ENCODE data around the gene ADORA2A.
A peak's percentile ranks its signal among the peaks of the same experiment; 100 is the strongest.
"Not testable (repeated sequence)": the region's sequence is repeated elsewhere in the genome, so short reads cannot be mapped to it uniquely, and the experiment has no call there.

ADORA2A gene

DNA sequence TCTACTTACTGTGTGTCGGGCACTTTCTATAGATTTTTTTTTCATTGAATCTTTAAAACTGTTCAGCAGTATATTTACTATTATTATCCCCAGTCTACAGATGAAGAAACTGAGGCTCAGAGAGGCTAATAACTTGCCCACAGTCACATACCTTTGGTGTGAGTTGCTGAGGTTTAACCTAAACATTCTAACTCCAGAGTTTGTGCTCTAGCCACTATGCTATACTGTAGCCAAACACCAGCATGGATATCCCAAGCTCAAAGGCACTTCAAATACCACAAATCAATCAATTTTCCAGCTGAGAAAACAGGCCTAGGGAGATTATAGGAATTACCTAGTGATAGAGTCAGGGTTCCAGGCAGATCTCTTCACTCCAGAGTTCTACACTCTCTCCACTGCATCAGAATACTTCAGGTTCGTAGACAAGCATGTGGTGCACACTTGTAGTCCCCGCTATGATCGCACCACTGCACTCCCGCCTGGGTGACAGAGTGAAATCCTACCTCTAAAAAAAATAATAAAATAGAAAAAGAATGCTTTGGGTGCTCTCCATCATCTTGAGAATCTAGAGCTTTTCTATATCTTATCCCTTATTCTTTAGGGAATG lies 47.4 kb downstream of the ADORA2A start:
- peaks cover 12% of the 10 kb centered on the region for H3K4me1 ChIP-seq (ENCODE audit: control insufficient read depth, insufficient read depth, low read length, unreplicated experiment)
- H3K36me3 ChIP-seq (ENCODE audit: insufficient read depth, low read length) = no peaks in the 10 kb centered on the region
- no peak overlapping the region for H2AFZ ChIP-seq (ENCODE audit: low read length, unreplicated experiment)
- no peaks in the 10 kb centered on the region for H3K79me2 ChIP-seq (ENCODE audit: control insufficient read depth, insufficient read depth, low read length, unreplicated experiment)
- peak overlapping the region; percentile 61 for H3K27ac ChIP-seq (ENCODE audit: low read depth, low read length)
- no peaks in the 10 kb centered on the region for H3K27me3 ChIP-seq (ENCODE audit: insufficient read depth, low read length)
- no peak overlapping the region for H3K4me3 ChIP-seq (ENCODE audit: low read depth, low read length)

DNA sequence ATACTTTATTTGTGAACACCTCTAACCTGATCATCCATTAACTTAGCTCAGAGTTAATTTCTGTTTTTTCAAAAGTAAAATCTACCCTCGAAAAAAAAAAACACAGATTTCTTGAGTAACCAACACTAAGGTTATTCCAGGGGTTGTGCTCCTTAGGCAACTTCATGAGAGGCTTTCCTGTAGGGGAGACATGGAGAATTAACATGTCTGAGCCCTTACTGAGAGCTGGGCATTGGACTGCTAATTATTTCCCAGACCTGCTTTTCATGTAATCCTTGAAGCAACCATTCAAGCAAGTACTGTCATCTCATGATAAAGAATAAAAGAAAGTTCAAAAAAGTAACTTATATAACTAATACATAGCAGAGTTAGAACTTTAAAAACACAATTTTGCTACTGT lies 54.2 kb downstream of the ADORA2A start:
- no peak overlapping the region for H3K27ac ChIP-seq (ENCODE audit: low read depth, low read length)
- no peak overlapping the region for H2AFZ ChIP-seq (ENCODE audit: low read length, unreplicated experiment)
- no peaks in the 10 kb centered on the region for H3K27me3 ChIP-seq (ENCODE audit: insufficient read depth, low read length)

GRCh38 chr22:24482575-24482974 lies 55.2 kb downstream of the ADORA2A start:
- H2AFZ ChIP-seq (ENCODE audit: low read length, unreplicated experiment) = no peak overlapping the region
- no peaks in the 10 kb centered on the region for H3K36me3 ChIP-seq (ENCODE audit: insufficient read depth, low read length)
- H3K4me1 ChIP-seq (ENCODE audit: control insufficient read depth, insufficient read depth, low read length, unreplicated experiment) = peaks cover 28% of the 10 kb centered on the region
- no peak overlapping the region for H3K4me3 ChIP-seq (ENCODE audit: low read depth, low read length)
- peak overlapping the region; percentile 8; the same call in 1 of the 2 replicates for H3K27ac ChIP-seq (ENCODE audit: low read depth, low read length)
- no peaks in the 10 kb centered on the region for H3K27me3 ChIP-seq (ENCODE audit: insufficient read depth, low read length)
- H3K79me2 ChIP-seq (ENCODE audit: control insufficient read depth, insufficient read depth, low read length, unreplicated experiment) = no peaks in the 10 kb centered on the region

More for the DNA sequence above, 54.2 kb downstream of the ADORA2A start:
- no peaks in the 10 kb centered on the region for H3K36me3 ChIP-seq (ENCODE audit: insufficient read depth, low read length)
- no peaks in the 10 kb centered on the region for H3K79me2 ChIP-seq (ENCODE audit: control insufficient read depth, insufficient read depth, low read length, unreplicated experiment)
- no peak overlapping the region for H3K4me3 ChIP-seq (ENCODE audit: low read depth, low read length)
- peaks cover 18% of the 10 kb centered on the region for H3K4me1 ChIP-seq (ENCODE audit: control insufficient read depth, insufficient read depth, low read length, unreplicated experiment)

DNA sequence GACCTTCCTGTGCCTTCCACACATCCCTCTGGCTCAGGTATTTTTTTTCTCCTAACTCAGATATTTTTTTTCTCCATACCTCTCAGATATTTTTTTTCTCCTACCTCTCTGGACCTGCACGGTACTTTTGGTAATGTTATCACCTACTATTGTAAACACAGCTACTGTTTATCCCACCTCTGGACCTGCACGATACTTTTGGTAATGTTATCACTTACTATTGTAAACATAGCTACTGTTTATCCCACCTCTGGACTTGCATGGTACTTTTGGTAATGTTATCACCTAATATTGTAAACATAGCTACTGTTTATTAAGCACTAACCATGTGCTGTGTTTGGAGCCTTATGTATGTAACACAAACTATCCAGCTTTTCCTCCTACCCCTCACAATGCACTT lies 55.6 kb downstream of the ADORA2A start:
- H3K4me3 ChIP-seq (ENCODE audit: low read depth, low read length) = no peak overlapping the region
- H2AFZ ChIP-seq (ENCODE audit: low read length, unreplicated experiment) = no peak overlapping the region
- H3K36me3 ChIP-seq (ENCODE audit: insufficient read depth, low read length) = no peaks in the 10 kb centered on the region
- H3K79me2 ChIP-seq (ENCODE audit: control insufficient read depth, insufficient read depth, low read length, unreplicated experiment) = no peaks in the 10 kb centered on the region
- peak overlapping the region; percentile 8; the same call in 1 of the 2 replicates for H3K27ac ChIP-seq (ENCODE audit: low read depth, low read length)
- no peaks in the 10 kb centered on the region for H3K27me3 ChIP-seq (ENCODE audit: insufficient read depth, low read length)
- peaks cover 28% of the 10 kb centered on the region for H3K4me1 ChIP-seq (ENCODE audit: control insufficient read depth, insufficient read depth, low read length, unreplicated experiment)

DNA sequence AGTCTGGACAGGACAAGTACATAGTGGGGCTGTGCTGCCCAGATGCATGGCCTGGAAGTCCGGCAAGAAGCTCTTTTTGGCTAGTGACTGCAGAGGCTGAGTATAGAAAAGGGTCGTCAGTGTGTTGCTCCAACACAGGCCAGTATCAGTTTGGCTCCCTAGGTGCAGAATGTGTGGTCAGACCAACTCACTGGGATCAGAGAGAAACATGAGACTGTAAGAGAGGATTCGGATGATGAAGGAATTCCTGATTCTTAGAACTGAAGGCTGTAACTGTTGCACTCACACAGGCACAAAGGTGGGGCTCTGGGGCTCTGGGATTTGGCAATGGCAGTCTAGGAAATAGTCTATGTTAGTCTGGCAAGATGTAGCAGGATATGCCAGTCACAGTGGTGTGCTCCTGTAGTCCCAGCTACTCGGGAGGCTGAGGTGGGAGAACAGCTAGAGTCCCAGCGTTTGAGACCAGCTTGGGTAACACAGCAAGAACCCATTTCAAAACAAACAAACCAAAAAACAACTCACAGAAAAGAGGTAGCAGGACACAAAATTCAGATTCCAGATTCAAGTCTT lies 56.7 kb downstream of the ADORA2A start:
- H3K4me1 ChIP-seq (ENCODE audit: control insufficient read depth, insufficient read depth, low read length, unreplicated experiment) = peaks cover 28% of the 10 kb centered on the region
- no peak overlapping the region for H2AFZ ChIP-seq (ENCODE audit: low read length, unreplicated experiment)
- H3K36me3 ChIP-seq (ENCODE audit: insufficient read depth, low read length) = no peaks in the 10 kb centered on the region
- H3K27ac ChIP-seq (ENCODE audit: low read depth, low read length) = no peak overlapping the region
- H3K27me3 ChIP-seq (ENCODE audit: insufficient read depth, low read length) = no peaks in the 10 kb centered on the region
- H3K4me3 ChIP-seq (ENCODE audit: low read depth, low read length) = no peak overlapping the region
- no peaks in the 10 kb centered on the region for H3K79me2 ChIP-seq (ENCODE audit: control insufficient read depth, insufficient read depth, low read length, unreplicated experiment)

DNA sequence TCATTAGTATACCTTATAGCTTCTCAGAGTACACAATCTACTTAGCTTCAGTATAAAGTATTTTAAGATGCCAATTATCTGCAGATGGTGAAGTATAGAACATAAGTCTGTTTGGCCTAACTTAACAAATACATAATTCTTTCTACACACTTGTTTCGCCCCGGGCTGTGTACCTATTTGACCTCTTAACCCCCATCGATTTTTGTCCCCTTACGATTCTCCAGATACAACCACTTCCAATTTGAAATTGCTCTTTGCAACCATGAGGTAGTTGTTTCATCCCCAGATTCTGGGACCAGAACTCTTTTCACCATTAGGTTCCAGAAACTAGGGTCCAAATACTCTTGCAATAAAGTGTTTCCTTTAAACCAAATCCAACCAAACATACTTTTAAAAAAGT lies 57.8 kb downstream of the ADORA2A start:
- Histone ChIP-seq H3K36me3 (ENCODE audit: insufficient read depth, low read length) (no peaks in the 10 kb centered on the region), H2AFZ (ENCODE audit: low read length, unreplicated experiment) (no peak overlapping the region), H3K27me3 (ENCODE audit: insufficient read depth, low read length) (no peaks in the 10 kb centered on the region), H3K4me3 (ENCODE audit: low read depth, low read length) (no peak overlapping the region), H3K79me2 (ENCODE audit: control insufficient read depth, insufficient read depth, low read length, unreplicated experiment) (no peaks in the 10 kb centered on the region), H3K27ac (ENCODE audit: low read depth, low read length) (no peak overlapping the region), H3K4me1 (ENCODE audit: control insufficient read depth, insufficient read depth, low read length, unreplicated experiment) (peaks cover 28% of the 10 kb centered on the region)

DNA sequence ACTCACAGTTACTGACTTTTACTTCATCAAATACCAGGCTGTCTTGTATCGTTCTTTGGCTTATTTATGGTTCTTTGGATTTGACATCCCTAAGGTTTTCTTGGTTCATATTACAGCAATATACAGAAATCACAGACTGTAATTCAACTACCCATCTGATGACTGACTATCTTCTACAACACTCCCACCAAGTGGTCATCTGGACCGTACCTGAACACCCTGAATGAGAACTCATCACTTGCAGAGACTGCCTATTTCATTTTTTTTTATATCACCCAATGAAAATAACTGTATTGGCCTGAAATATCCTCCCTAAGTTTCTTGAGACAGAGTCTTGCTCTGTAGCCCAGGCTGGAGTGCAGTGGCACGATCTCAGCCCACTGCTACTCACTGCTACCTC lies 58.2 kb downstream of the ADORA2A start:
- Histone ChIP-seq H3K79me2 (ENCODE audit: control insufficient read depth, insufficient read depth, low read length, unreplicated experiment) (no peaks in the 10 kb centered on the region), H3K4me3 (ENCODE audit: low read depth, low read length) (no peak overlapping the region), H3K27ac (ENCODE audit: low read depth, low read length) (no peak overlapping the region), H3K4me1 (ENCODE audit: control insufficient read depth, insufficient read depth, low read length, unreplicated experiment) (peaks cover 28% of the 10 kb centered on the region), H3K27me3 (ENCODE audit: insufficient read depth, low read length) (no peaks in the 10 kb centered on the region), H3K36me3 (ENCODE audit: insufficient read depth, low read length) (no peaks in the 10 kb centered on the region), H2AFZ (ENCODE audit: low read length, unreplicated experiment) (no peak overlapping the region)

GRCh38 chr22:24486501-24486921 lies 59.1 kb downstream of the ADORA2A start:
- H3K27ac ChIP-seq (ENCODE audit: low read depth, low read length) = peak overlapping the region; percentile 53
- H2AFZ ChIP-seq (ENCODE audit: low read length, unreplicated experiment) = no peak overlapping the region
- H3K27me3 ChIP-seq (ENCODE audit: insufficient read depth, low read length) = no peaks in the 10 kb centered on the region
- H3K36me3 ChIP-seq (ENCODE audit: insufficient read depth, low read length) = no peaks in the 10 kb centered on the region
- H3K79me2 ChIP-seq (ENCODE audit: control insufficient read depth, insufficient read depth, low read length, unreplicated experiment) = no peaks in the 10 kb centered on the region
- H3K4me1 ChIP-seq (ENCODE audit: control insufficient read depth, insufficient read depth, low read length, unreplicated experiment) = peaks cover 28% of the 10 kb centered on the region
- no peak overlapping the region for H3K4me3 ChIP-seq (ENCODE audit: low read depth, low read length)

DNA sequence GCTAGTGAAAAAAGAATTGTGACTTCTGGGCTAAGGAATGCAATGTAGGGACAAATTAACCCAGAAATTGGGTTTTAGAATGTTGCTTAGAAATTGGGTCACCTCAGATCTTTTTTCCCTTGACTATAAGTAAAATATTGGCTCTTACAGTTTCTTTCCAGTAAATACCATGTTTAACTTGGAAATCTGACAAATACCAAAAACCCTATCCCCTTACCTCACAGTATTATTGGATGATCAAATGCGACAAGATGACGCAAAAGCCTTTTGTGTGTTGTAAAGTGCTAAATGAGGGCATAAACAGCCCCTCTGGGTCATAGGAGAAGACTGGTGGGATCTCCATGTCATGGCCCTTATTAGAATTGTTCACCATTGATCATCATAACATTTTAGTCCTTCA lies 61.6 kb downstream of the ADORA2A start:
- no peaks in the 10 kb centered on the region for H3K36me3 ChIP-seq (ENCODE audit: insufficient read depth, low read length)
- no peak overlapping the region for H3K4me3 ChIP-seq (ENCODE audit: low read depth, low read length)
- peaks cover 16% of the 10 kb centered on the region for H3K4me1 ChIP-seq (ENCODE audit: control insufficient read depth, insufficient read depth, low read length, unreplicated experiment)
- H3K27ac ChIP-seq (ENCODE audit: low read depth, low read length) = no peak overlapping the region
- H2AFZ ChIP-seq (ENCODE audit: low read length, unreplicated experiment) = no peak overlapping the region
- no peaks in the 10 kb centered on the region for H3K79me2 ChIP-seq (ENCODE audit: control insufficient read depth, insufficient read depth, low read length, unreplicated experiment)
- H3K27me3 ChIP-seq (ENCODE audit: insufficient read depth, low read length) = 0 out of 2 replicates have a peak, but pooled peaks cover 2% of the 10 kb centered on the region

DNA sequence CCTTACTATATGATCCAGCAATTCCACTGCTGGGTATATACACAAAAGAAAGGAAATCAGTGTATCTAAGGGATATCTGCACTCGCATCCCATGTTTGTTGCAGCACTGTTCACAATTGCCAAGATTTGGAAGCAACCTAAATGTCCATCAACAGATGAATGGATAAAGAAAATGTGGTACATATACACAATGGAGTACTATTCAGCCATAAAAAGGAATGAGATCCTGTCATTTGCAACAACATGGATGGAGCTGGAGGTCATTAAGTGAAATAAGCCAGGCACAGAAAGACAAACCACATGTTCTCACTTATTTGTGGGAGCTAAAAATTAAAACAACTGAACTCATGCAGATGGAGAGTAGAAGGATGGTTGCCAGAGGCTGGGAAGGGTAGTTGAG lies 62.0 kb downstream of the ADORA2A start:
- H3K4me3 ChIP-seq (ENCODE audit: low read depth, low read length); H3K36me3 ChIP-seq (ENCODE audit: insufficient read depth, low read length); H3K27ac ChIP-seq (ENCODE audit: low read depth, low read length); H3K27me3 ChIP-seq (ENCODE audit: insufficient read depth, low read length); H2AFZ ChIP-seq (ENCODE audit: low read length, unreplicated experiment); H3K79me2 ChIP-seq (ENCODE audit: control insufficient read depth, insufficient read depth, low read length, unreplicated experiment): not testable (repeated sequence)
- H3K4me1 ChIP-seq (ENCODE audit: control insufficient read depth, insufficient read depth, low read length, unreplicated experiment) = peaks cover 16% of the 10 kb centered on the region

Data from ACC112 (cell line).